Suppressor macrophage (primary cell): Measurements from ENCODE around the gene CALML5.

Experiments
- DNase-seq, 4 experiments: peaks; one replicate each; pipeline ENCODE4 v3.0.0-alpha.2; 2020 to 2022

Gene CALML5

DNA sequence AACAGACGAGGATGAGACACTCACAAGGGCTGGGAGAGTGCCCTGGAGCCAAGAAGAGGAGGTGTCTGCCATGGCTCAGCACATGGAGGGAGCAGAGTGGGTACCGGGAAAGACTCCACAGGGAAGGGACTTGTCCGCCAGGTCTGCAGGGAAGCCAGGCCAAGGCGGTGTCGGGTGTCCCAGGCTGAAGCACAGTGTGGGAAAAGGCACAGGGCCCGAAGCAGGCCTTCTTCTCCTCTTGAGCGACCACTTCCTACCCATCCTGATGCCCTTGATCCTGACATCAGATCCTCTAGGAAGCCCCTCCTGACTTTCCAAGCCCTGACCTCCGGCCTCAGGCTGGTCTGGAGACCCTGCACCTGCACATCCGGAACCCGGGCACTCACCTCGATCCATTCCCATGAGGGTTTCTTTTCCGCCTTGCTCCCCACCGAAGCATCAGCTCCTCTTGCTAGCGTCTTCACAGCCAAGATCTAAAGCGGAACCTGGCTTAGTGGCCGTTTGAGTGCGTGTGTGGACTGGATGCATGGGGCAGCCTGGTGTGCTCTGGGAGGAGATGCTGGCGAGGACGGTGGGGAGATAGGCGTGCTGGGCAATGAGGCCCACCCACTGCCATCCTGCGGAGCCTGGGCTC lies 33.8 kb upstream of the CALML5 start:
- DNase-seq, result no peak

DNA sequence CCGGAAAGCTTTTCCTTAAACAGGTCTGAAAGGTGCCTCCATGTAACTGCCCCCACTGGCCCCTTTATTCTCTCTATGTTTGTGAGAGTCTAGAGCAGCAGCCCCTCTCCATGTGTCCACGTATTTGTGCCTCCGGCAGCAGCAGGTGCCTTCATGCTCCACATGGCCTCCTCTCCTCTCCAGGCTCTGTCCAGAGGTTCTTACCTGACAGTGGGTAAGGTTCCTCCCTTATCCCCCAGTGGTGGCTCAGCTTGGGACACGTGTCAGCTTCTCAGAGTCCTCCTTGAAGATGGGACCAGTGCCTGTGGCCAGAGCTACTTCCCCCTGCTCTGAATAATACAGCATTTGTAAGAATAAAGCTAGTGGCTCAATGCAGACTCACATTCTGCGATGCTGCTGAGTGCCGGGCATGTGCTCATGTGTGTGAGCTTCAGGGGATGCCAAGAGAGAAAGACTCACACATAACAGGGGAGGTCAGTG lies 33.3 kb upstream of the CALML5 start:
- DNase-seq, result no peak

DNA sequence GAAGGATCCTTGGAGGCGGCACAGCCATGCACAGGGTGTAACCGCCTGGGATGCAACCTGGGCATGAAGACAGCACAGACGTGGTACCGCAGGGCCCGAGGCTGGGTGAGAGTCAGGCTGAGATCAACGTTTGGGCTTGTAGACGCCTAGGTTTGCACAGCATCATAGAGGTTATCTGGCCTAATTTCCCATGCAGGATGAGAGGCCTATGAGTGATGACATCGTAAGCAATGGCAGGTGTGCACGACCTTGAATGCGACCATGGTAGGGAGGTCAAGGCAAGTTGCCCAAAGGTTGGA lies 32.9 kb upstream of the CALML5 start:
- DNase-seq, result no peak

DNA sequence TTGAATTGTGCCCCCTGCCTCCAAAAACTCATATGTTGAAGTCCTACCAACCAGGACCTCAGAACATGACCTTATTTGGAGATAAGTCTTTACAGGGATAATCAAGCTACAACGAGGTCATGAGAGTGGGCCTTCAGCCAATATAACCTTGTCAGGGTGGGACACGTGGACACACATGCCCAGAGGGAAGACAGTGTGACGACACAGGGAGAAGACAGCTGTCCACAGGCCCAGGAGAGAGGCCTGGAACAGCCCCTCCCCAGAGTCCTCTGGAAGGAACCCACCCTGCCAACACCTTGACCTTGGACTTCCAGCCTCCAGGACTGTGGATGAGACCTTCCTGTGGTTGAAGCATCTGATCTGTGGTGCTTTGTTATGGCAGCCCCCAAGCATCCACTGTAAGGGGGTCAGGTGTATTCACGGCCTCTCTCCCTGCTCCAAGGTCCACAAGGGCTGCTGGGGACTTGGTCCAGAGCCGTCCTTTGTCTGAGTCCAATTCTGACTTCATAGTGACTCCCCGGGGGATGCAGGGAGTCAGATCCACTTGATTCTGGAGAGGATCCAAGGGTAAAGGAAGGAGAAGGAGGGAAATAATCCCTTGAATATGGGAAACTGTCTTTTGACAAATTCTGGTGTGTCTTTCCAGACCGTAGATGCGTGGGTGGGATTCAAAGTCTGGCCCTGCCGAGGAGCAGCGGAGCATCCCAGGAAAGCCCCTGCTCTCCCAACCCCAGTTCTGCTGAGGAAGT lies 32.4 kb upstream of the CALML5 start:
- DNase-seq, result no peak

DNA sequence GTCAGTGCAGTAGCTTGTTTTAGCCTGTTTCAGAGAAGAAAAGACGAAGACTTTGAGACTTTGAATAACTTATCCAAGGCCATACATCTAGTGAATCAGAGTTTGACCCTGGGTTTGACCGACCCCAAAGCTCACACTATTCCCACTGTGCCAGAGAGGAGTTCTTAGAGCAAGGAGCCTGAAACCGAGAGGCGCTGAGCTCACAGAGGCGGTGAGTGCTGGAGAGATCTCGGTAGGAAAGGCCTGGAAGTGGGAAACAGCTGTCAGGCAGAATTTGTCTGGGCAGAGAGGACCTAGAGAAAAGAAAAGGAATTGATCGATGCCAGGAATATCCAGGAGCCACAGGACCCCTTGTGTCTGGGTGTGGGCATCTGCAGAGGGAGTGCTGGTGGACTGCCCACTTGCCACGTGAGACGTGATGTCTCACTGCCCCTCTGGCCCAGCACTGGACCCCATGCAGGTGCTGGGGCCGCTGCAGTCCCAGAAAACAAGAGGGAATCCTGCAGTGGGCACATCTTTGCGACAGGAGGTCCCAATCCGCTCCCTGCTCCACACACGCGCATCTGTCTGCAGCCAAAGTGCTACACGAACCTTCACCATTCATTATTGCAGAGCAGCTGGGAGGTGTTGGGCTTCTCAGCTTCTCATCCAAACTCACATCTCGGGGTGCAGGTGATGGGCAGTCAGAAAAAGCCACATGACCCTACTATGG lies 31.6 kb upstream of the CALML5 start:
- DNase-seq, result no peak

DNA sequence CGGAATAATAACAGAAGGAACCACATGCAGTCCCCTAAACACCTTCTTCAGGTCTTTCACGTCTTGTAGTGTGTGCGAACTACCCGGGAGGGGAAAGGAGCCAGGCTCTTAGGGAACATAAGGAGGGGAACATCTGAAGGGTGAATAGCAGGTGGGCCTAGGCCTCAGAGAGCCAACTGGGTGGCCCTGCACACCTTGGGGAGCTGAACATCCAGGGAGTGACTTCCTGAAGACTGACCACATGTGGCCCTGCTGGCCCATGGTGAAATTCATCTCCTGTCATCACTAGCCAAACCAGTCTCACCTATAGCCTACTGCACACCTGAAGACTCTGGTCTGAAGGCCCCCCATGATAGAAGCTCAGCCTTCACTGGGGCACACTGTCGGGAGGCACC lies 31.0 kb upstream of the CALML5 start:
- DNase-seq, result no peak

DNA sequence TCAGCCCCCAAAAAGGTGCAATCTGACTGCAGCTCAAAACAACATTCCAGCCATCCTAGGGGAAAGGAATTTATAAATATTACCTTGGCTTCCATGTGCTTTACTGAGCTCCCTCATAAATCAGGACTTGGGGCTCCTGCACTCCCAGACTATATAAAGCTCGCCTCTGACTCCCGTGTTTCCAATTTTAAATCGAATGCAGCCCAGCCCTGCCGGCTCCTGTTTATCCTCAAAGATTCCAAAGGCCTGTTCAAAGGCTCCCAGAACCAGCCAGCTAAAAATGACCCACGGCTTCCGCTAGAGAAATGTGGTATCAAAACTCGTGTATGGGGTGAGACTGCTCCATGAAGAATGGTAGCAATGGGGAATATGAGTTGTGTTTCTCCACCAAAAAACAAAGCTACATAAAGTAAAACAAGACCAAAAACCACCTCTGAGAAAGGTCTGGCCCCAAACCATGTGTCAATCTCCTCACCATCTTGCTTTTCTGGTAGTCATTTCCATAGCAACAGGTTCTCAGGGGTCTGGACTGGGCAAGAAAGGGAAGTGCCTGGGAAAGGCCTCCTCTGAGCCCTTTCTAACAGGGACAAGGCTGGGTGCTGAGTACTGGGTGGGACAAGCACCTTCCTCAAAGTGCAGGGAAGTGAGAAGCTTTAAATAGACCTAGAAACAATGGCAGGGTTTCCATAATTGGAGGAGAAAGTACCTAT lies 30.5 kb upstream of the CALML5 start:
- no peak for DNase-seq

DNA sequence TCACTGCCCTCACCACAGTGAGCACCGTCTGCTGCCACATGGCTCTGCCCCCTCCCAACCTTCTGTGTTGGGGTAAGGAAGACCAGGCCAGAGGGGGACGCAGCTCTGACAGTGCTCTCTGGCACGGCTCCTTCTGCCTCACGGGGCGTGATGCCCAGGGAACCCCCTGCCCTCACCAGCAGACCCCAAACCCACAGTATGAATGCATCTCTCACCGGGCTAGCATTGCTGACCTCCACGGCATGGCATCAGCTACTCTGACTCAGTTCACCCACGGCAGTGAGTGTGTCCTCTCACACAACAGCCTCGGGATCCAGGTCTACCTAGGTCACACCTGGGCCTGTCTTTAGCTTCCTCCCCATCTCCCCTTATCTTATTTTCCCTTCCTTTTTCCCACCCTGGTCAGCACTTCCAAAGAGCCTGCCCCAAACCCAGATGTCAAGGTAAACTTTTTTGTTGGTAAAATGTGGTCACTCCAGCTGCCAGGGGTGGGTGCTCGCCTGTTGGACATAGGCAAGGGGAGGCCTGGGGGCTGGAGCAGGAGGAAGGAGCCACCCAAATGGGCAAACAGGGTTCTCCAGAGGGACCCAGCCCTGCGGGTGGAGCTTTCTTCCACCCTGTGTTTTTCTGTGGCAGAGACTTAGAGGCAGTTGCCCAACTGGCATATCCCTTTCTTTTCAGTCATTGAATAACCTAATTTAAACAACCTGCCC lies 29.8 kb upstream of the CALML5 start:
- DNase-seq, result no peak

DNA sequence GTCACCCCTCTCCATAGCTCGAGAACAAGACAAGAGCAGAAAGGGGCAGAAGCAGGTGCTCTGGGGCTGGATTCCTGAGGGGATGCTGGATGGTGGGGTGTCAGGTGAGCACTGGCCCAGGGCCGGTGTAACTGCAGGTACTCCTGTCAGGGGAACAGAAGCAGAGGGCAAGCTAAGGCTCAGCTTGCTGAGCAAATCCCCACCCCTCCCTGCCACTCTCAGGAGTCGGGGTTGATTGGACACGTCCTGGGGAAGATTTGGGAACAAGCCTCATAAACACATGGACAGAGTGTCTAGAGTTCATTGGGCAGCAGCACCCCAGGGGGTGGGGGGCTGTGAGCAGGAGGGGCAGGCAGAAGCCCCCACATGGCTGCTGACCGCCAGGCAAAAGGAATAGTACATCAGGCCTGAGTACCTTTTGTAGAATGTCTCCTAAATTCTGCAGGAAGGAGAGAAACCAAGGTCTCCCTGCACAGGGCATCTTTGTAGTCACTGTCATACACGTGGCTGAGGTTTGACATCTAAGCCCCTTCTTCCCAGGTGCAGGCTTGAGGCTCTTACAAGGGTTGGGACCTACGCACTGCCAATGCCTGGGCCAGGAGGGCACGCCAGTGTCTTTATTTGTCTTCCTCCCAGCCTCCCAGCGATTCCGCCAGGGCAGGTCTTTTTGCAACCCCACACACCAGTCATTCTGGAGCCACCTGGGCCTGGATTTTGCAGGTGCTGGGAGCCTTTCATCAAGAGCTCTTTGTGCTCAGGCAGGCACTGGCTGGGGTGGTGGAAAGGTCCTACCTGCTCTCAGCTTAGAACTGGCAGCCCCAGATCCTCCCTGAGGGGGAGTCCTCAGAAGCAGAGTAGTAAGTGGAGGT lies 28.2 kb upstream of the CALML5 start:
- no peak for DNase-seq

DNA sequence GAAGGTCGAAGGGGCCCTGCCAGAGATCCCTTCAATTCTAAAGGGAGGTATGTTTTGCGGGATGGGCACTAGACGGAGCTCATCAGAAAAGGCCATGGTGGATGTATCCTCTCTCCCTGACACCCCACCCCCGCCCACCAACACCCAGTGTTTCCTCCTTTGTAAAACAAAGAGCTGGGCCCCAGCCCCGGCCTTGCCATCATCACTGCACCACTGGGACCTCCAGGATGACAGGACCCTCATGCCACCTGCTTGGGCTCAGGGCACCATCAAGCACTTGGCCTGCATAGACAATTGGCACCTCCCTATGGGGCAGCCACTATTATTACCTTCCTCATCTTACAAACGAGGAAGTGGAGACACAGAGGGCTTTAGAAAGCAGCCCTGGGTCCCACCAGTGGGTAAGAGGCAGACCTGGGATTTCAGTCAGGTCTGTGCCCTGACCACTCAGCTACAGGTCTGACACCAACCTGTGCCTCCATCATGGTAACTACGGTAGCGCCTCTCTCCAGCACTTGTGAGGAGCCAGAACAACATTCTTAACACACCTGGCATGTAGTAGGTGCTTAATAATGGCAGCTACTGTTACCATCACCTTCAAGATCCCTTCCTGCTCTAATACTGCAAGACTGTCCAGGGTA lies 27.4 kb upstream of the CALML5 start:
- DNase-seq, result no peak

DNA sequence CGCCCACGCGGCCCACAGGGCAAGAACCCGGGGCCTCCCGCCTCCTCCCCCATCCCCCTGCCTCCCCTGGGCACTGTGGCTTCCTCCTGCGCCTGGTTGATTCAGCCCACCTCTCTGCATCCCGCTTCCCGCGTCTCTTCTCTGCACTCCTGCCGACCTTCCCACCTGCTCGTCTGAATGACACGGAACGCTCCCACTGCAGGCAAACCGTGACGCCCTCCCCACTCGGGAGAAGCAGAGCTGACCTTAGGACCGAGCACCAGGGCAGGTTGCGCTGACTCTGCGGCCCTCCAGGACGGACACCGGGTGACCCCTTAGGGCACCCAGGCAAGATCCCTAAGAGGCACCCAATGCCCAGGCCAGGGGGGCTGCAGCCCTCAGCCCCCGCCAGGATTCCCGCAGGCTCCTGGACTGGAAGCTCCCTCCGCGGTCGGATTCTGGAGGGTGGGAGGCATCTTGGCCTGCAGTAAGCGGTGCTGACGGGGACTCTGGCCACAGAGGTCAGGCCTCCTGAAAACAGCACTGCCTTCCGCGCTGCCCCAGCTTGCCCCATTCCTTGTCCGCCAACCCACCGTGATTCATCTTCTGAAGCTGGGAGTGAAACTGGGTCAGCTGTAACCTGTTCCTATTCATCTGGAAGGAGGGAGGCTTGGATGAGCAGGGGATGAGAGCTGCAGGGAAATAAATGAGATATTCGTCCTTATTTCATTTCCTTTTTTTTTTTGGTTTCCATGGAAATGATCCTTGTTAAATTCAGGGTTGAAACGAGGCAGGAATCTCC lies 26.4 kb upstream of the CALML5 start:
- no peak for DNase-seq

DNA sequence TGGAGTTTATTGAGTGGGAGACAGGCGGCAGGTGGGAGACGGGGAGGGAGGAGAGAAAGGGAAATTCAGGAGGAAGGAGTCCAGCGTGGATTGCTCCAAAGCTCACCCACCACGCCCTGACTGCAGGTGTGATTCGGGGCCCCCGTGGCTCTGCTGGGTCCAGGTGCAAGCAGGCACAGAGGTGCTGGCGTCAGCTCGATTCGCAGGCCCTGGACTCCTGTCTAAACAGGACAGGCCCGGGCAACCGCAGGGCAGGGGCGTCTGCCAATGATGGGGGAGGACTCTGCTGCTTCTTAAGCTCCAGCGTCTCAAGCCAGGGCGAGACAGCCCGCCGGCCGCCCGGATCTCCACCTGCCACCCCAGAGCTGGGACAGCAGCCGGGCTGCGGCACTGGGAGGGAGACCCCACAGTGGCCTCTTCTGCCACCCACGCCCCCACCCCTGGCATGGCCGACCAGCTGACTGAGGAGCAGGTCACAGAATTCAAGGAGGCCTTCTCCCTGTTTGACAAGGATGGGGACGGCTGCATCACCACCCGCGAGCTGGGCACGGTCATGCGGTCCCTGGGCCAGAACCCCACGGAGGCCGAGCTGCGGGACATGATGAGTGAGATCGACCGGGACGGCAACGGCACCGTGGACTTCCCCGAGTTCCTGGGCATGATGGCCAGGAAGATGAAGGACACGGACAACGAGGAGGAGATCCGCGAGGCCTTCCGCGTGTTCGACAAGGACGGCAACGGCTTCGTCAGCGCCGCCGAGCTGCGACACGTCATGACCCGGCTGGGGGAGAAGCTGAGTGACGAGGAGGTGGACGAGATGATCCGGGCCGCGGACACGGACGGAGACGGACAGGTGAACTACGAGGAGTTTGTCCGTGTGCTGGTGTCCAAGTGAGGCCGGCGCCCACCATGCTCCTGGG lies 25.5 kb upstream of the CALML5 start, which contains the start of gene CALML3:
Gene CALML3, plus strand, starts transcription at position 321 of the 920 bp plus-strand sequence. Its CDS starts 125 bp downstream, at position 446.
- DNase-seq, result no peak

DNA sequence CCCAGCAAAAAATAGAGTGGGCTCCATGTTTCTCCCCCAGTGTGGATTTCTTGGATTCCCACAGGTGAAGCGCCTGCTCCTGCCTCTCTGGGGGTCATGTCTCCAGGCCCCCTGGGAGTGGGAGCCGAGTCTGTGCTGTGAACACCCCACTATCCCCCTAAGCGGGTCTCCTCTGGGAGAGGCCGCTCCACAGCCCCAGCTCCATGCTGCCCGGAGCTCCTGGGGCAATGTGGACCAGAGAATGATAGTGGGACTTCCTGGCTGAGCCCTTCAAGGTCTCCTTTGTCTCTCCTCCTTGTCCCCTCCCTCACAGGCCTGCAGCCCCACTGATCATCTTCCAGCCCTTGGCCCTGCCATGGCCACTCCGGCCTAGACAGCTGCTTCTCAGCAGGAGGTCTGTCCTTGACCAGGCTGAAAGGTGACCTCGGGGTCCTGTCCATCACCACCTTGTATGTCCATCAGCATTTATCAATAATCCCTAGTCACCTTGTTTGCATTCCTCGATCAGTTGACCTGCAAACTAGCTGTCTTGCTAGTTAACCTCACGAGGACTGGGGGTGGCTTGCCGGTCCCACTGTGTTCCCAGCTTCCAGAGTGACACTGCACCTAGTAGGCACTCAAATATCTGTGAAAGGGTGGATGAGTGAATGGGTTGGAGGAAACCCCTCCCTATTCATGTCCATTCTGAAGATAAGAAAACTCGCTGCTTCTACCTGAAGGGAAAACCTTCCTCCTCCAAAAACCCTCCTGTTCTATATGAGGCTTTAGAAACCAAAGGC lies 24.6 kb upstream of the CALML5 start:
- no peak for DNase-seq

DNA sequence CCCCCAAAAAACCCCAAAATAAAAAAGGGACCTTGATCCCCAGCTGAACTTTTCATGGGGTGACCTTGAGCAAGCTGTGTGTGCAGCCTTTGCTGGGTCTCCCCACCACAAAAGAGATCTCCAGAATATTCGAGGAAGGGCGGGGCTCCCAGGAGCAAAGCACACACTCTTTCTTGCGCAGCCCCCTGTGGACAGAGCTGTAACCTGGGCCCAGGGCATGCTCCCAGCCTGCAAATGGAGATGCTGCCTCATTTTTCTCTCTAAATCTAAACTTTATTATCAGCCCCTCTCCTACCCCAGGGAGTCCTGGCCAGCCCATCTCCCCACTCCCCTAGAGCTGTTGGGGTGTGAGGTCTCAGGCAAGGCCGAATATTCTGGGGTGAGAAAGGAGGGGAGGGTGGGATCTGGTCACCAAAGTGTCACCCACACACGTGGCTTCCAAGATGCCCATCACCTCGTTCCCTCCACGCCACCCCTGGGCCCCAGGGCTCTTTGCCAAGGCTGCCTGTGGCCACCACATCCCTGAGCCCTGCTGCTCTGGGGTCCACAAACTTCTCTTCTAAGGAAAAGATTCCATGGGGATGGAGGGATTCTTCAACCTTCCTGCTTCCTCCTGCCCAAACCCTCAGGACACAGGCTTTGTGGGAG lies 23.7 kb upstream of the CALML5 start:
- DNase-seq, result no peak

DNA sequence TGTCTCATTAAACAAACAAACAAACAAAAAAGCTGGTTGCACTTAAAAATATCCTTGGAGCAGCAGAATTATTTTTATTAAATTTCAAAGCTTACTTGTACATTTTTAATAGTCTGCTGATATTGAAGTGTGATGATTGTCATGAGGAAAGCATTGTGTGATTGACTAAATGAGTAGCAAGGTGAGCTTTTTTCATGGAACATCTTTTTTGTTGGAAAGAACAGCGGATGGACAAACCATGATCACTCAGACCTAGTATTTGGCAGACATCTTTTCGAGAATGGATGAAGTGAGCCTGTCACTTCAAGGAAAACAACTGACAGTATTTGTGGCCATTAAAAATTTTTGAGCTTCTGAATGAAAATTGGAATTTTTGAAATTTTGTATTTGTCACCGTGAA lies 19.7 kb upstream of the CALML5 start:
- no peak for DNase-seq

DNA sequence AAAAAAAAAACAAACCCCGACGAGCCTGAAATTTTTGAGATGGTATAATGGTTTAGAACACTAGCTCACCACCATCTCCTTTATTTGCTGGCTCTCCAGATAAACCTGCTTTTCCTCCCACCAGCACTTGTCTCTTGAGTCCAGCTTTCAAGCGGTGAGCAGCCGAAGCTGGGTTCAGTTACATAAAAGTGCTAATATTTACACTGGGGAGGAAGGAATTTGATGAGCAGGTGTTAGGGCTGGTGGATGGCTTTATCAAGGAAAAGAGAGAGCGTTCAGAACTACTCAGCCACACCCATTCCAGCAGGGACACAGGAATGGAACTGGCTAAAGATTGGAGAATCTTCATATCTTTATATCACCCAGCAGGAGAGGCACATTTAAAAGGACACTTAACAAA lies 18.8 kb upstream of the CALML5 start:
- no peak for DNase-seq

DNA sequence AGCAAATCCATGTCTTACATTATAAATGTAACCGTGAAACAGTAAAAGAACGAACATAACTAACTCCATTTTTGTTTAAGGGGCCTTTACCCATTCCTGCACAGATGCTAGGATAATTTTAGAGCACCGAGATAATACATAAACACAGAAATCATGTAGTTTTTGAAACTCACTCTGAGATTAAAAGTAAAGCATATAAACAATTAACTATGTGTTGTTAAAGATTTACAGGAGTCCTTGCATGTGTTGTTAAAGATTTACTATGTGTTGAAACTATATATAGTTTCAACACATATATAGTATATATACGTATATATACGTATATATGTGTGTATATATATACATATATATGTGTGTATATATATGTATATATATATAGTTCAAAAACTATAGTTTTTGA lies 18.2 kb upstream of the CALML5 start:
- DNase-seq, result no peak
